Midbrain (tissue), 1 donor: ENCODE data around the gene ATP13A2.
"Not testable (repeated sequence)": the region's sequence is repeated elsewhere in the genome, so short reads cannot be mapped to it uniquely, and the experiment has no call there.

Source experiments
- DNase-seq: peaks from one replicate; lab custom pipeline; 2025; lab: John Stamatoyannopoulos, UW

The ATP13A2 gene

GRCh38 chr1:16961297-16962133 is 50.2 kb downstream of the ATP13A2 start:
- no peak for DNase-seq

- DNase-seq, result peak; percentile 37
These were observed 51.0 kb downstream of the ATP13A2 start for GRCh38 chr1:16960560-16961296.

GRCh38 chr1:16958475-16958874 is 53.3 kb downstream of the ATP13A2 start:
- no peak for DNase-seq

GRCh38 chr1:16957731-16958130 is 54.0 kb downstream of the ATP13A2 start:
- no peak for DNase-seq

GRCh38 chr1:16956775-16957174 is 55.0 kb downstream of the ATP13A2 start:
- DNase-seq, result no peak

GRCh38 chr1:16955186-16955585 is 56.5 kb downstream of the ATP13A2 start:
- no peak for DNase-seq

GRCh38 chr1:16954579-16954978 is 57.1 kb downstream of the ATP13A2 start:
- DNase-seq, result no peak

- not testable (repeated sequence) for DNase-seq
These were observed 59.4 kb downstream of the ATP13A2 start for GRCh38 chr1:16952376-16952775.

- DNase-seq, result not testable (repeated sequence)
These were observed 62.7 kb downstream of the ATP13A2 start for GRCh38 chr1:16949026-16949425.

GRCh38 chr1:16948282-16948891 is 63.3 kb downstream of the ATP13A2 start:
- DNase-seq, result not testable (repeated sequence)

GRCh38 chr1:16946646-16947045 is 65.1 kb downstream of the ATP13A2 start:
- DNase-seq, result no peak

- not testable (repeated sequence) for DNase-seq
These were observed 65.5 kb downstream of the ATP13A2 start for GRCh38 chr1:16946185-16946584.

GRCh38 chr1:16945512-16945911 is 66.2 kb downstream of the ATP13A2 start:
- not testable (repeated sequence) for DNase-seq

- DNase-seq, result no peak
These were observed 67.7 kb downstream of the ATP13A2 start for GRCh38 chr1:16944038-16944437.

GRCh38 chr1:16939386-16940180 is 72.1 kb downstream of the ATP13A2 start:
- not testable (repeated sequence) for DNase-seq

- no peak for DNase-seq
These were observed 73.1 kb downstream of the ATP13A2 start for GRCh38 chr1:16938351-16939321.

- DNase-seq, result not testable (repeated sequence)
These were observed 75.1 kb downstream of the ATP13A2 start for GRCh38 chr1:16936580-16936979.
